Measurements from ENCODE around the gene SYT7.

Gene SYT7

GRCh38 chr11:61567286-61568061, 13.4 kb downstream of the SYT7 start (continued):
- TF ChIP-seq, protein P1, sequence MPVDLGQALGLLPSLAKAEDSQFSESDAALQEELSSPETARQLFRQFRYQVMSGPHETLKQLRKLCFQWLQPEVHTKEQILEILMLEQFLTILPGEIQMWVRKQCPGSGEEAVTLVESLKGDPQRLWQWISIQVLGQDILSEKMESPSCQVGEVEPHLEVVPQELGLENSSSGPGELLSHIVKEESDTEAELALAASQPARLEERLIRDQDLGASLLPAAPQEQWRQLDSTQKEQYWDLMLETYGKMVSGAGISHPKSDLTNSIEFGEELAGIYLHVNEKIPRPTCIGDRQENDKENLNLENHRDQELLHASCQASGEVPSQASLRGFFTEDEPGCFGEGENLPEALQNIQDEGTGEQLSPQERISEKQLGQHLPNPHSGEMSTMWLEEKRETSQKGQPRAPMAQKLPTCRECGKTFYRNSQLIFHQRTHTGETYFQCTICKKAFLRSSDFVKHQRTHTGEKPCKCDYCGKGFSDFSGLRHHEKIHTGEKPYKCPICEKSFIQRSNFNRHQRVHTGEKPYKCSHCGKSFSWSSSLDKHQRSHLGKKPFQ (tag by site-specific recombination; IDR thresholded peaks at IDR 0.05), result no peak
- TF ChIP-seq PRDM6 (tag by site-specific recombination; IDR thresholded peaks at IDR 0.05) (no peak), ZNF768 (tag by site-specific recombination; IDR thresholded peaks at IDR 0.05) (no peak), ZNF76 (tag by site-specific recombination; IDR thresholded peaks at IDR 0.05; ENCODE audit: borderline replicate concordance, low read depth) (peak; percentile 11; the same call in 1 of the 2 replicates), ZNF274 (IDR thresholded peaks at IDR 0.05; ENCODE audit: low read length) (no peak), ZNF274 (tag by site-specific recombination; IDR thresholded peaks at IDR 0.05; ENCODE audit: borderline replicate concordance) (no peak), PRDM4 (tag by site-specific recombination; IDR thresholded peaks at IDR 0.05) (no peak), ZNF701 (tag by site-specific recombination; IDR thresholded peaks at IDR 0.05) (no peak), ZNF335 (tag by site-specific recombination; conservative IDR thresholded peaks at IDR 0.05) (peak; percentile 24; the same call in 1 of the 2 replicates), KLF7 (tag by site-specific recombination; IDR thresholded peaks at IDR 0.05; ENCODE audit: borderline replicate concordance) (peak; percentile 54; the same call in 1 of the 2 replicates), ZNF449 (tag by site-specific recombination; IDR thresholded peaks at IDR 0.05) (no peak), GLI2 (tag by site-specific recombination; IDR thresholded peaks at IDR 0.05; ENCODE audit: borderline replicate concordance, low read depth) (no peak), ZNF501 (tag by site-specific recombination; IDR thresholded peaks at IDR 0.05) (peak; percentile 52; the same call in 1 of the 2 replicates), ZNF19 (tag by site-specific recombination; IDR thresholded peaks at IDR 0.05; ENCODE audit: low read depth) (no peak), ZNF624 (tag by site-specific recombination; IDR thresholded peaks at IDR 0.05) (no peak), ZNF292 (tag by site-specific recombination; IDR thresholded peaks at IDR 0.05; ENCODE audit: borderline replicate concordance, low read depth) (no peak), ZNF626 (tag by site-specific recombination; IDR thresholded peaks at IDR 0.05) (no peak), ZNF776 (tag by site-specific recombination; IDR thresholded peaks at IDR 0.05; ENCODE audit: borderline replicate concordance) (no peak), ZNF610 (tag by site-specific recombination; IDR thresholded peaks at IDR 0.05; ENCODE audit: borderline replicate concordance) (peak; percentile 59; the same call in 1 of the 2 replicates), FEZF1 (tag by site-specific recombination; IDR thresholded peaks at IDR 0.05) (no peak), ZNF514 (tag by site-specific recombination; IDR thresholded peaks at IDR 0.05) (no peak), ZBTB1 (tag by site-specific recombination; IDR thresholded peaks at IDR 0.05) (no peak)
- TF ChIP-seq, protein P2, sequence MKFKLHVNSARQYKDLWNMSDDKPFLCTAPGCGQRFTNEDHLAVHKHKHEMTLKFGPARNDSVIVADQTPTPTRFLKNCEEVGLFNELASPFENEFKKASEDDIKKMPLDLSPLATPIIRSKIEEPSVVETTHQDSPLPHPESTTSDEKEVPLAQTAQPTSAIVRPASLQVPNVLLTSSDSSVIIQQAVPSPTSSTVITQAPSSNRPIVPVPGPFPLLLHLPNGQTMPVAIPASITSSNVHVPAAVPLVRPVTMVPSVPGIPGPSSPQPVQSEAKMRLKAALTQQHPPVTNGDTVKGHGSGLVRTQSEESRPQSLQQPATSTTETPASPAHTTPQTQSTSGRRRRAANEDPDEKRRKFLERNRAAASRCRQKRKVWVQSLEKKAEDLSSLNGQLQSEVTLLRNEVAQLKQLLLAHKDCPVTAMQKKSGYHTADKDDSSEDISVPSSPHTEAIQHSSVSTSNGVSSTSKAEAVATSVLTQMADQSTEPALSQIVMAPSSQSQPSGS (tag by site-specific recombination; IDR thresholded peaks at IDR 0.05; ENCODE audit: low read depth), result no peak
- TF ChIP-seq, protein P3, sequence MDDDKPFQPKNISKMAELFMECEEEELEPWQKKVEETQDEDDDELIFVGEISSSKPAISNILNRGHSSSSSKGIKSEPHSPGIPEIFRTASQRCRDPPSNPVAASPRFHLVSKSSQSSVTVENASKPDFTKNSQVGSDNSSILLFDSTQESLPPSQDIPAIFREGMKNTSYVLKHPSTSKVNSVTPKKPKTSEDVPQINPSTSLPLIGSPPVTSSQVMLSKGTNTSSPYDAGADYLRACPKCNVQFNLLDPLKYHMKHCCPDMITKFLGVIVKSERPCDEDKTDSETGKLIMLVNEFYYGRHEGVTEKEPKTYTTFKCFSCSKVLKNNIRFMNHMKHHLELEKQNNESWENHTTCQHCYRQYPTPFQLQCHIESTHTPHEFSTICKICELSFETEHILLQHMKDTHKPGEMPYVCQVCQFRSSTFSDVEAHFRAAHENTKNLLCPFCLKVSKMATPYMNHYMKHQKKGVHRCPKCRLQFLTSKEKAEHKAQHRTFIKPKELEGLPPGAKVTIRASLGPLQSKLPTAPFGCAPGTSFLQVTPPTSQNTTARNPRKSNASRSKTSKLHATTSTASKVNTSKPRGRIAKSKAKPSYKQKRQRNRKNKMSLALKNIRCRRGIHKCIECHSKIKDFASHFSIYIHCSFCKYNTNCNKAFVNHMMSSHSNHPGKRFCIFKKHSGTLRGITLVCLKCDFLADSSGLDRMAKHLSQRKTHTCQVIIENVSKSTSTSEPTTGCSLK (tag by site-specific recombination; IDR thresholded peaks at IDR 0.05), result no peak
- TF ChIP-seq, protein P4, sequence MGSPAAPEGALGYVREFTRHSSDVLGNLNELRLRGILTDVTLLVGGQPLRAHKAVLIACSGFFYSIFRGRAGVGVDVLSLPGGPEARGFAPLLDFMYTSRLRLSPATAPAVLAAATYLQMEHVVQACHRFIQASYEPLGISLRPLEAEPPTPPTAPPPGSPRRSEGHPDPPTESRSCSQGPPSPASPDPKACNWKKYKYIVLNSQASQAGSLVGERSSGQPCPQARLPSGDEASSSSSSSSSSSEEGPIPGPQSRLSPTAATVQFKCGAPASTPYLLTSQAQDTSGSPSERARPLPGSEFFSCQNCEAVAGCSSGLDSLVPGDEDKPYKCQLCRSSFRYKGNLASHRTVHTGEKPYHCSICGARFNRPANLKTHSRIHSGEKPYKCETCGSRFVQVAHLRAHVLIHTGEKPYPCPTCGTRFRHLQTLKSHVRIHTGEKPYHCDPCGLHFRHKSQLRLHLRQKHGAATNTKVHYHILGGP (tag by site-specific recombination; IDR thresholded peaks at IDR 0.05), result no peak
